GM12891 (cell line): Measurements from ENCODE around the gene CCDC157.

ENCODE experiments used
- POLR2A ChIP-seq: IDR thresholded peaks from 2 replicates; pipeline ENCODE4 v1.6.1; 2011; ENCODE audit warnings: low read depth, low read length, control low read depth
- TAF1 ChIP-seq: IDR thresholded peaks from 2 replicates; pipeline ENCODE4 v1.6.1; 2011; ENCODE audit warnings: low read depth, low read length, control low read depth

- TF ChIP-seq TAF1 (no peak), POLR2A (no peak)
Measured at GRCh38 chr22:30338802-30339201, 18.0 kb upstream of the CCDC157 start.
